ENCODE results near the gene ZNF687. TPM values are rescaled to one million over a fixed set of nuclear protein-coding genes. Genes with fewer than 3 reads are reported as not detected.

Gene ZNF687
- total and polyA plus RNA-seq, 8 donors = 15.1 to 22.8 (median 18.3) TPM

DNA sequence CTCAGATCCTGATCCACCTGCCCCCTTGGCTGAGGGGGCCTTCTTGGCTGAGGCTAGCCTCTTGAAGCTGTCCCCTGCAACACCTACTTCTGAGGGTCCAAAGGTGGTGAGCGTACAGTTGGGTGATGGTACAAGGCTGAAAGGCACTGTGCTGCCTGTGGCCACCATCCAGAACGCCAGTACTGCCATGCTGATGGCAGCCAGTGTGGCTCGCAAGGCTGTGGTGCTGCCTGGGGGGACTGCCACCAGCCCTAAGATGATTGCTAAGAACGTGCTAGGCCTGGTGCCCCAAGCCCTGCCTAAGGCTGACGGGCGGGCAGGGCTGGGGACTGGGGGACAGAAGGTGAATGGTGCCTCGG, 5.2 kb downstream of the ZNF687 start:
- Histone ChIP-seq H3K27me3 (no peaks in the 10 kb centered on the region), H3K36me3 (peaks cover 0 to 75% of the 10 kb centered on the region in 2 donors), H3K4me3 (no peak overlapping the region), H3K27ac (no peak overlapping the region), H3K4me1 (peaks cover 7 to 29% of the 10 kb centered on the region in 2 donors), H3K9me3 (no peaks in the 10 kb centered on the region)
- DNase-seq (no peak), ATAC-seq (no peak)
- TF ChIP-seq, protein P1, sequence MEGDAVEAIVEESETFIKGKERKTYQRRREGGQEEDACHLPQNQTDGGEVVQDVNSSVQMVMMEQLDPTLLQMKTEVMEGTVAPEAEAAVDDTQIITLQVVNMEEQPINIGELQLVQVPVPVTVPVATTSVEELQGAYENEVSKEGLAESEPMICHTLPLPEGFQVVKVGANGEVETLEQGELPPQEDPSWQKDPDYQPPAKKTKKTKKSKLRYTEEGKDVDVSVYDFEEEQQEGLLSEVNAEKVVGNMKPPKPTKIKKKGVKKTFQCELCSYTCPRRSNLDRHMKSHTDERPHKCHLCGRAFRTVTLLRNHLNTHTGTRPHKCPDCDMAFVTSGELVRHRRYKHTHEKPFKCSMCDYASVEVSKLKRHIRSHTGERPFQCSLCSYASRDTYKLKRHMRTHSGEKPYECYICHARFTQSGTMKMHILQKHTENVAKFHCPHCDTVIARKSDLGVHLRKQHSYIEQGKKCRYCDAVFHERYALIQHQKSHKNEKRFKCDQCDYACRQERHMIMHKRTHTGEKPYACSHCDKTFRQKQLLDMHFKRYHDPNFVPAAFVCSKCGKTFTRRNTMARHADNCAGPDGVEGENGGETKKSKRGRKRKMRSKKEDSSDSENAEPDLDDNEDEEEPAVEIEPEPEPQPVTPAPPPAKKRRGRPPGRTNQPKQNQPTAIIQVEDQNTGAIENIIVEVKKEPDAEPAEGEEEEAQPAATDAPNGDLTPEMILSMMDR (IDR thresholded peaks at IDR 0.05) = no peak
- intact Hi-C loops (cut with DNase I) = no loop called here

DNA sequence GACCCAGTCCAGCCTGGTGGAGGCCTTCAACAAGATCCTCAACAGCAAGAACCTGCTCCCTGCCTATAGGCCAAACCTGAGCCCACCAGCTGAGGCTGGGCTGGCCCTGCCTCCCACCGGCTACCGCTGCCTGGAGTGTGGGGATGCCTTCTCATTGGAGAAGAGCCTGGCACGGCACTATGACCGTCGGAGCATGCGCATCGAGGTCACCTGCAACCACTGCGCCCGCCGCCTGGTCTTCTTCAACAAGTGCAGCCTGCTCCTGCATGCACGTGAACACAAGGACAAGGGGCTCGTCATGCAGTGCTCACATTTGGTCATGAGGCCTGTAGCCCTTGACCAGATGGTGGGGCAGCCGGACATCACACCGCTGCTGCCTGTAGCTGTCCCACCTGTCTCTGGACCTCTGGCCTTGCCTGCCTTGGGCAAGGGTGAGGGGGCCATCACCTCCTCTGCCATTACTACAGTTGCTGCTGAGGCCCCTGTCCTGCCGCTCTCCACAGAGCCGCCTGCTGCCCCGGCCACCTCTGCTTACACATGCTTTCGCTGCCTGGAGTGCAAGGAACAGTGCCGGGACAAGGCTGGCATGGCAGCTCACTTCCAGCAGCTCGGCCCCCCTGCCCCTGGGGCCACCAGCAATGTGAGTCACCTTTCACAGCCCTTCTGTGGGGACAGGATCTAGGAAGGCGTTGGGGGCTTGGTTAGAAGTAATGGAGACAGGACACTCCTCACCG, 5.8 kb downstream of the ZNF687 start:
- ATAC-seq = no peak
- Histone ChIP-seq H3K4me1 (peaks cover 7 to 25% of the 10 kb centered on the region in 2 donors), H3K4me3 (no peak overlapping the region), H3K9me3 (no peaks in the 10 kb centered on the region), H3K36me3 (peaks cover 0 to 81% of the 10 kb centered on the region in 2 donors), H3K27ac (no peak overlapping the region), H3K27me3 (no peaks in the 10 kb centered on the region)
- no peak for DNase-seq
- TF ChIP-seq, protein P1 (IDR thresholded peaks at IDR 0.05) = no peak
- intact Hi-C loops (cut with DNase I) = no loop called here

DNA sequence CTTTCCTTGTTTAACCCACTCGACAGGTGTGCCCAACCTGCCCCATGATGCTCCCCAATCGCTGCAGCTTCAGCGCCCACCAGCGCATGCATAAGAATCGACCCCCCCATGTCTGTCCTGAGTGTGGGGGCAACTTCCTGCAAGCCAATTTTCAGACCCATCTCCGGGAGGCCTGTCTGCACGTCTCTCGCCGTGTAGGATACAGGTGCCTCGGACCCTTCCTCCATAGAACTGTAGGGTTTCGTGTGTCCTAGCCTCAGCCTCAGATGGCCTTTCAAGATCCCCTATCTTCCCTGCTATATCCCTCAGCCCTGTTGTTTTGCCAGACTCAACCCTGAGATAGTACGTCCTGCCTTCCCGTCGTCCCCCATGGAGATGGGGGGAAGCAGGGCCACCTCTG, 6.4 kb downstream of the ZNF687 start:
- ATAC-seq (no peak), DNase-seq (no peak)
- TF ChIP-seq, protein P1 (IDR thresholded peaks at IDR 0.05) = no peak
- Histone ChIP-seq H3K27me3 (no peaks in the 10 kb centered on the region), H3K4me1 (peaks cover 6 to 19% of the 10 kb centered on the region in 2 donors), H3K27ac (no peak overlapping the region), H3K4me3 (no peak overlapping the region), H3K9me3 (no peaks in the 10 kb centered on the region), H3K36me3 (peaks cover 0 to 87% of the 10 kb centered on the region in 2 donors)
- intact Hi-C loops (cut with DNase I) = no loop called here

DNA sequence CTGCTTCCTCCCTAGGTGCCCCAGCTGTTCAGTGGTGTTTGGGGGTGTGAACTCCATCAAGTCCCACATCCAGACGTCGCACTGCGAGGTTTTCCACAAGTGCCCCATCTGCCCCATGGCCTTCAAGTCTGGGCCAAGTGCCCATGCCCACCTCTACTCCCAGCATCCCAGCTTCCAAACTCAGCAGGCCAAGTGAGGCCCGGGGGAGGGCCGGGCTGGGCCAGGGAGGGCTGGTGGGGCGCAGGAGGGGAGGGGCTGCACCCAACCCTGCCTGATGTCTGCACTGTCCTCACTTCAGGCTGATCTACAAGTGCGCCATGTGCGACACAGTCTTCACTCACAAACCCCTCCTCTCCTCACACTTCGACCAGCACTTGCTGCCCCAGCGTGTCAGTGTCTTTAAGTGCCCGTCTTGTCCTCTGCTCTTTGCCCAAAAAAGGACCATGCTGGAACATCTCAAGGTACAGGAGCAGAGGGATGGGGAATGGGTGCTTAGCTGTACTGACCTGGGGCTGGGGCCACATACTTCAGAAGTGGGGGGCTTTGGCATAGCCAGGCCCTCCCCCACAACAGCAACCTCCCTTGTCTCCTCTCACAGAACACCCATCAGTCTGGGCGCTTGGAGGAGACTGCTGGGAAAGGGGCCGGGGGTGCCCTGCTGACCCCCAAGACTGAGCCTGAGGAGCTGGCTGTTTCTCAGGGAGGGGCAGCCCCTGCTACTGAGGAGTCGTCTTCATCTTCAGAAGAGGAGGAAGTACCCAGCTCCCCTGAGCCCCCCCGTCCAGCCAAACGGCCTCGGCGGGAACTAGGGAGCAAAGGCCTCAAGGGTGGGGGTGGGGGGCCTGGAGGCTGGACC, 7.2 kb downstream of the ZNF687 start:
- Histone ChIP-seq H3K27ac (no peak overlapping the region), H3K4me1 (peaks cover 0 to 11% of the 10 kb centered on the region in 2 donors), H3K36me3 (peaks cover 0 to 95% of the 10 kb centered on the region in 2 donors), H3K4me3 (no peak overlapping the region), H3K9me3 (no peaks in the 10 kb centered on the region), H3K27me3 (no peaks in the 10 kb centered on the region)
- intact Hi-C loops (cut with DNase I) = no loop called here
- ATAC-seq (no peak), DNase-seq (no peak)
- TF ChIP-seq, protein P1 (IDR thresholded peaks at IDR 0.05) = no peak

Measured in left lung (tissue), 10 donors.